GM12878 (cell line): ENCODE results near the gene LMAN2.

Source experiments
- ATF2 ChIP-seq: IDR thresholded peaks from 2 replicates; pipeline ENCODE4 v1.6.1; 2012; ENCODE audit warnings: low read length, inconsistent platforms
- BHLHE40 ChIP-seq, 2 experiments: fragments of 450-650 bp in 1 of 2; IDR thresholded peaks; 2 replicates each; pipeline ENCODE4 v1.6.1; 2011 to 2017; ENCODE audit warnings: low read depth in 2 of 2, borderline replicate concordance in 1 of 2, improper control_type of control experiment in 1 of 2, low read length in 1 of 2, mild to moderate bottlenecking in 1 of 2
- DPF2 ChIP-seq: fragments of 450-650 bp; IDR thresholded peaks from 2 replicates; pipeline ENCODE4 v1.6.1; 2017; ENCODE audit warnings: mild to moderate bottlenecking
- FOXK2 ChIP-seq: fragments of 450-650 bp; IDR thresholded peaks from 2 replicates; pipeline ENCODE4 v1.6.1; 2017; ENCODE audit warnings: mild to moderate bottlenecking, moderate library complexity
- GABPA ChIP-seq: IDR thresholded peaks from 2 replicates; pipeline ENCODE4 v1.6.1; 2014; ENCODE audit warnings: antibody characterized with exemption, low read depth, mild to moderate bottlenecking, inconsistent platforms
- ZBTB33 ChIP-seq: fragments of 450-650 bp; IDR thresholded peaks from 2 replicates; pipeline ENCODE4 v1.6.1; 2017; ENCODE audit warnings: mild to moderate bottlenecking
- TF ChIP-seq, protein P1 (sequence below), 3 experiments: IDR thresholded peaks in 2 of 3; conservative IDR thresholded peaks in 1 of 3; 2 replicates each; pipeline ENCODE4 v1.5.1; 2011; ENCODE audit warnings: low read depth in 3 of 3, low read length in 3 of 3, mild to moderate bottlenecking in 3 of 3, control low read depth in 2 of 3, moderate library complexity in 2 of 3, inconsistent platforms in 1 of 3, mixed read lengths in 1 of 3; ENCODE audit not compliant: control insufficient read depth in 2 of 3, insufficient read depth in 1 of 3; ENCODE audit errors: extremely low read depth in 1 of 3

DNA sequence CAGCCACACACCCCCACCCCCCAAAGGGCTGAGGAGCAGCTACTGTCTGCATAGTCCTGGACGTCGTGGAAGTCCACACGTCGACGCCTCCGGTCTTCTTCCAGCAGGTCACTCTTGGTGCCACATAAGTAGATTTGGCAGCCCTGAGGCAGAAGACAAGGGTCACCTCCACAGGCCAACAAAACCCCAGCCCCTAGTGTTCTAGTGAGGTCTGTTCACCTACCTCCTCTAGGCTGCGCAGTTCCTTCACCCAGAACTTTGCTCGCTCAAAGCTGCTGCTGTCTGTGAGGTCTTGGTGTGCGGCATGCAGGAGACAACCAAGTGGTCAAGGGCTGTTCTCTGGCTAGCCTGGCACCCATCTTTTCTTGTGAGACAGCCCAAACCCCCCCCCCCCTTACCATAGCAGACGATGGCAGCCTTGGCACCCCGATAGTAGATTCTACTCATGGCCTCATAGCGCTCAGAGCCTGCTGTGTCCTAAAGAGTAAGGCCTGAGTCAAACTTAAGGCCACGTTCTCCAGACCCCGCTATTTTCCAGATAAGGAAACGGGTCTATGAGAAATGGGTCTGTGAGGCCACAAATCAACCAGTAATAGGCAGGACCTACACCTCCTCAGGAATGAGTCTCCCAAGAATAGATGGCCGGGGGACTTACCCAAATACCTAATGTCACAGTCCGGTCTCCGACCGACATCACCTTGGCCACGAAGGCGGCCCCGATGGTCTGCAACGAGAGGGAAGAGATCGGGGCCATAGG is 48.9 kb downstream of the LMAN2 start:
- TF ChIP-seq ZBTB33 (no peak), GABPA (no peak), FOXK2 (no peak), DPF2 (no peak), ATF2 (no peak), BHLHE40 (IDR thresholded peaks at IDR 0.05; ENCODE audit: borderline replicate concordance in 1 of 2, low read depth in 2 of 2, low read length in 1 of 2) (no peak)
- TF ChIP-seq, protein P1, sequence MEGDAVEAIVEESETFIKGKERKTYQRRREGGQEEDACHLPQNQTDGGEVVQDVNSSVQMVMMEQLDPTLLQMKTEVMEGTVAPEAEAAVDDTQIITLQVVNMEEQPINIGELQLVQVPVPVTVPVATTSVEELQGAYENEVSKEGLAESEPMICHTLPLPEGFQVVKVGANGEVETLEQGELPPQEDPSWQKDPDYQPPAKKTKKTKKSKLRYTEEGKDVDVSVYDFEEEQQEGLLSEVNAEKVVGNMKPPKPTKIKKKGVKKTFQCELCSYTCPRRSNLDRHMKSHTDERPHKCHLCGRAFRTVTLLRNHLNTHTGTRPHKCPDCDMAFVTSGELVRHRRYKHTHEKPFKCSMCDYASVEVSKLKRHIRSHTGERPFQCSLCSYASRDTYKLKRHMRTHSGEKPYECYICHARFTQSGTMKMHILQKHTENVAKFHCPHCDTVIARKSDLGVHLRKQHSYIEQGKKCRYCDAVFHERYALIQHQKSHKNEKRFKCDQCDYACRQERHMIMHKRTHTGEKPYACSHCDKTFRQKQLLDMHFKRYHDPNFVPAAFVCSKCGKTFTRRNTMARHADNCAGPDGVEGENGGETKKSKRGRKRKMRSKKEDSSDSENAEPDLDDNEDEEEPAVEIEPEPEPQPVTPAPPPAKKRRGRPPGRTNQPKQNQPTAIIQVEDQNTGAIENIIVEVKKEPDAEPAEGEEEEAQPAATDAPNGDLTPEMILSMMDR (IDR thresholded peaks at IDR 0.05 in 2 of 3, conservative IDR thresholded peaks at IDR 0.05 in 1 of 3; ENCODE audit: control insufficient read depth in 2 of 3, extremely low read depth in 1 of 3, insufficient read depth in 1 of 3, low read depth in 3 of 3, low read length in 3 of 3), result 0 out of 6 replicates have a peak, but pooled peaks of 1 of the 3 experiments have one; percentile 14
